Ramos (cell line): ENCODE results near the gene MGAT3.

ENCODE experiments used
- in situ Hi-C: fragments of 300-500 bp; cut with MboI; formaldehyde crosslinking; loops from one replicate; pipeline ENCODE4 v1.14.3; 2022; ENCODE audit warnings: low sequenced_read_pairs; ENCODE audit not compliant: unreplicated experiment

Gene MGAT3

GRCh38 chr22:39469326-39469680, 12.5 kb downstream of the MGAT3 start:
- in situ Hi-C loops = no loop called here

- in situ Hi-C loops = no loop called here
Measured at GRCh38 chr22:39469681-39470450, 13.1 kb downstream of the MGAT3 start.

- in situ Hi-C loops = no loop called here
Measured at GRCh38 chr22:39470451-39471291, 13.9 kb downstream of the MGAT3 start.

GRCh38 chr22:39471381-39472141, 14.7 kb downstream of the MGAT3 start:
- in situ Hi-C loops = no loop called here

- in situ Hi-C loops = no loop called here
Measured at GRCh38 chr22:39472570-39473556, 16.1 kb downstream of the MGAT3 start.

GRCh38 chr22:39473851-39474250, 17.0 kb downstream of the MGAT3 start:
- in situ Hi-C loops = no loop called here

GRCh38 chr22:39474351-39475111, 17.7 kb downstream of the MGAT3 start:
- in situ Hi-C loops = no loop called here

GRCh38 chr22:39475337-39475736, 18.5 kb downstream of the MGAT3 start:
- in situ Hi-C loops = no loop called here

GRCh38 chr22:39475902-39476301, 19.1 kb downstream of the MGAT3 start:
- in situ Hi-C loops = no loop called here

- in situ Hi-C loops = no loop called here
Measured at GRCh38 chr22:39476664-39477063, 19.9 kb downstream of the MGAT3 start.

- in situ Hi-C loops = no loop called here
Measured at GRCh38 chr22:39477542-39477941, 20.7 kb downstream of the MGAT3 start.

- in situ Hi-C loops = no loop called here
Measured at GRCh38 chr22:39478441-39478850, 21.6 kb downstream of the MGAT3 start.

GRCh38 chr22:39479254-39479653, 22.4 kb downstream of the MGAT3 start:
- in situ Hi-C loops = no loop called here

- in situ Hi-C loops = no loop called here
Measured at GRCh38 chr22:39480557-39480956, 23.7 kb downstream of the MGAT3 start.

- in situ Hi-C loops = no loop called here
Measured at GRCh38 chr22:39481054-39481453, 24.2 kb downstream of the MGAT3 start.

- in situ Hi-C loops = no loop called here
Measured at GRCh38 chr22:39481595-39481994, 24.8 kb downstream of the MGAT3 start.

GRCh38 chr22:39482768-39483167, 26.0 kb downstream of the MGAT3 start:
- in situ Hi-C loops = no loop called here

GRCh38 chr22:39486951-39487825, 30.4 kb downstream of the MGAT3 start:
- in situ Hi-C loops = no loop called here
